B cell (primary cell): Measurements from ENCODE around the gene PACSIN3.

Experiments
- CTCF ChIP-seq: fragments of 200-600 bp; IDR thresholded peaks from one replicate; pipeline ENCODE4 v1.8.0; 2022; ENCODE audit warnings: antibody characterized with exemption, mild to moderate bottlenecking
- EZH2 ChIP-seq: IDR thresholded peaks from 2 replicates; pipeline ENCODE4 v1.6.1; 2012; ENCODE audit warnings: borderline replicate concordance, low read depth, mild to moderate bottlenecking, moderate library complexity, low read length; ENCODE audit not compliant: insufficient read depth, poor library complexity, severe bottlenecking

DNA sequence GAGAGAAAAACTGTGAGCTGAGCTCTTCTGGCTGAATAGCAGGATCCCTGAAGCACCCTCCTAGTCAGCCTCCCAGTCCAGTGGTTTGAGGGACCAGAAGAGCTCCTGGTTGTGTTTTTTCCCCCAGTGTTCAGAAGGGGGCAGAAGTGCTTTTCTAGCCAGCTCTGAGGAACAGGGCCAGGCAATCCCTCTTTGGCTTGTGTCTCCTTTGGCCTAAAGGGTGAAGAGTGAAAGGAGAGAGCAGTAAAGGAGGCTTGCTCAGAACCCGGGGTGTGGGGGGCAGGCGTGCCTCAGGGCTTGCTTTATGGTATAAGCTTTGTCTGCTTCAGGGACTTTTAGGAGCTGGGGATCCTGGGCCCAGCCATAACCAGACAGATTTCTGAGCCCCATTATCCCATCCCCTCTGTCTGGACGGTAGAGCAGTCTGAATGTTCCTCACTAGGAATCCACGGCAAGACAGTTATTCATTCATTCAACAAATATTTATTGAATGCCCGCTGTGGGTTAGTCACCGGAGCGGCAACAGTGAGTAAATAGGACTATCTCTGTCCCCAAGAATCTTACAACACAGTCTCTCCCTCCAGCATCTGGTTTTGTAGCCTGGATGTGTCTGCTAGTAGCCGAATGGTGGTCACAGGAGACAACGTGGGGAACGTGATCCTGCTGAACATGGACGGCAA is 47.9 kb upstream of the PACSIN3 start:
- TF ChIP-seq CTCF = no peak
- no peak for TF ChIP-seq EZH2
